Measurements from ENCODE around the gene TGM5.

Gene TGM5

GRCh38 chr15:43207024-43207423 is 59.7 kb downstream of the TGM5 start:
- no peaks in the 10 kb centered on the region for H3K27me3 ChIP-seq (ENCODE audit: low read length)
- H3K4me3 ChIP-seq (ENCODE audit: insufficient read depth, low read length, poor library complexity, severe bottlenecking), result no peak overlapping the region
- TF ChIP-seq CTCF (IDR thresholded peaks at IDR 0.05; ENCODE audit: insufficient read depth, low read length, poor library complexity, severe bottlenecking) (no peak), EZH2phosphoT487 (conservative IDR thresholded peaks at IDR 0.05; ENCODE audit: low read length) (no peak)

GRCh38 chr15:43206054-43206453 is 60.7 kb downstream of the TGM5 start:
- no peaks in the 10 kb centered on the region for H3K79me2 ChIP-seq (ENCODE audit: insufficient read depth, low read length)
- TF ChIP-seq CTCF (IDR thresholded peaks at IDR 0.05; ENCODE audit: insufficient read depth, low read length, poor library complexity, severe bottlenecking) (no peak), EZH2phosphoT487 (conservative IDR thresholded peaks at IDR 0.05; ENCODE audit: low read length) (no peak)
- no peak overlapping the region for H3K9ac ChIP-seq (ENCODE audit: low read length)
- H3K4me2 ChIP-seq (ENCODE audit: low read depth, low read length, poor library complexity, severe bottlenecking), result no peak overlapping the region
- no peaks in the 10 kb centered on the region for H3K9me2 ChIP-seq (replicated peaks; ENCODE audit: insufficient read depth, low read length)
- H3K9me3 ChIP-seq (ENCODE audit: insufficient read depth, low read length), result no peaks in the 10 kb centered on the region
- H3K27me3 ChIP-seq (ENCODE audit: low read length), result no peaks in the 10 kb centered on the region
- no peaks in the 10 kb centered on the region for H3F3A ChIP-seq (ENCODE audit: insufficient read depth)
- H2AFZ ChIP-seq (ENCODE audit: low read depth, low read length, severe bottlenecking), result no peak overlapping the region
- no peak overlapping the region for H3K4me3 ChIP-seq (ENCODE audit: insufficient read depth, low read length, poor library complexity, severe bottlenecking)
- H3K36me3 ChIP-seq (ENCODE audit: low read length), result no peaks in the 10 kb centered on the region
- H3K27ac ChIP-seq (ENCODE audit: low read depth, low read length), result no peak overlapping the region
- no peaks in the 10 kb centered on the region for H4K20me1 ChIP-seq (ENCODE audit: low read depth, low read length)

More at GRCh38 chr15:43207024-43207423, 59.7 kb downstream of the TGM5 start:
- H3K27ac ChIP-seq (ENCODE audit: low read depth, low read length), result no peak overlapping the region
- no peak overlapping the region for H3K4me2 ChIP-seq (ENCODE audit: low read depth, low read length, poor library complexity, severe bottlenecking)
- no peaks in the 10 kb centered on the region for H3K9me2 ChIP-seq (replicated peaks; ENCODE audit: insufficient read depth, low read length)
- no peaks in the 10 kb centered on the region for H4K20me1 ChIP-seq (ENCODE audit: low read depth, low read length)
- H3K36me3 ChIP-seq (ENCODE audit: low read length), result no peaks in the 10 kb centered on the region
- no peaks in the 10 kb centered on the region for H3K9me3 ChIP-seq (ENCODE audit: insufficient read depth, low read length)
- H2AFZ ChIP-seq (ENCODE audit: low read depth, low read length, severe bottlenecking), result no peak overlapping the region
- no peaks in the 10 kb centered on the region for H3F3A ChIP-seq (ENCODE audit: insufficient read depth)
- H3K79me2 ChIP-seq (ENCODE audit: insufficient read depth, low read length), result no peaks in the 10 kb centered on the region
- no peak overlapping the region for H3K9ac ChIP-seq (ENCODE audit: low read length)

DNA sequence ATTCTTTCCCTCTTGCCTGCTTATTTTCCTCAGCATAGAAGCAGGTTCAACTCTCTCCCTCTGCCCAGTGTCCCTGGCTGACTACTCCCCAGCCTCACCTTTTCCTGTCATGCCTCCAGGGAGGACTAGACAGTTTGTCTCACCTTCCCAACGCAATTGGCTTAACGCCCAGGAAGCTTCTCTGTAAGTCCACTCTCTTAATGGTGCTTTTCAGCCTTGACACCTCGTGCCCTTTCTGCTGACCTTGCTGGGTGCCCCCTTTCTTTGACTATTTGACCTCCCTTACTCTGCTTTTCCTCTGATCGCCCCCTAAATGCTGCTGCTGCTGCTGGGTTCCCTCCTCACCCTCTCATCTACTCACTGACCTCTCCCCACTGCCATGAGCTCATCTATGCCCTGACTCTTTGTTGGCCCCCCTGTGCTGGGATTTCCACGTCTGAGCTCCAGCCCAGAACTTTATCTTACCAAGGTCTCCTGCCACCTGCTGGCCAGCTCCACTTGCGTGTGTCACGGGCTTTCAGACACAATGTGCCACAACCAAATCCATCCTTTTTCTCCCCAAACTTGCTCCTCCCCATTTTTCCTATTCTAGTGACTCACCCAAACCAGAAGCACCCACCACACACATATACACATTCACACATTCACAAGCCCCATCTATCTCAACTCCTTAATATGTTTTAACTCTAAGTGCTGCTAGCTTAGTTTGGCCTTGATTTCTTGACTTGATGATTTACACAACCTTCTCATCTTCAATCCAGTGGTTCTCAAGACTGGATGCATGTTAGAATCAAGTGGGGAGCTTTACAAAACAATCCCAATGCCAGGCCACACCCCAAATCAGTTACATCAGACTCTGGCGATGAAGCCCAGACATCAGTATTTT is 62.5 kb downstream of the TGM5 start:
- Histone ChIP-seq H3K79me2 (ENCODE audit: insufficient read depth, low read length) (no peaks in the 10 kb centered on the region), H2AFZ (ENCODE audit: low read depth, low read length, severe bottlenecking) (no peak overlapping the region), H3K9ac (ENCODE audit: low read length) (no peak overlapping the region), H3K27me3 (ENCODE audit: low read length) (no peaks in the 10 kb centered on the region), H3K9me3 (ENCODE audit: insufficient read depth, low read length) (no peaks in the 10 kb centered on the region), H3K4me3 (ENCODE audit: insufficient read depth, low read length, poor library complexity, severe bottlenecking) (no peak overlapping the region), H3K4me2 (ENCODE audit: low read depth, low read length, poor library complexity, severe bottlenecking) (no peak overlapping the region), H3K27ac (ENCODE audit: low read depth, low read length) (no peak overlapping the region), H3K36me3 (ENCODE audit: low read length) (no peaks in the 10 kb centered on the region), H4K20me1 (ENCODE audit: low read depth, low read length) (no peaks in the 10 kb centered on the region), H3K9me2 (replicated peaks; ENCODE audit: insufficient read depth, low read length) (no peaks in the 10 kb centered on the region), H3F3A (ENCODE audit: insufficient read depth) (no peaks in the 10 kb centered on the region)
- TF ChIP-seq EZH2phosphoT487 (conservative IDR thresholded peaks at IDR 0.05; ENCODE audit: low read length), result no peak
- peak; percentile 82 for TF ChIP-seq CTCF (IDR thresholded peaks at IDR 0.05; ENCODE audit: insufficient read depth, low read length, poor library complexity, severe bottlenecking)

All from SU-DHL-6 (cell line).